Activated naive CD8-positive, alpha-beta T cell treated with anti-CD3 and anti-CD28 coated beads, Interleukin-2, amount 10 ng/mL, durations not matched to agents 7 days and 5 days (primary cell): ENCODE data around the gene VSIG10L2. TPM values are rescaled to one million over a fixed set of nuclear protein-coding genes. Genes with fewer than 3 reads are reported as not detected.

Source experiments
- ATAC-seq: fragments of 150-1000 bp; cut with Tn5 transposase; one replicate; pipeline ENCODE4 v1.10.0; 2021; ENCODE audit warnings: low read depth, moderate library complexity
- POLR2A ChIA-PET: fragments of 350-600 bp; sonication (Branson Sonifier 250); formaldehyde crosslinking; loops from one replicate; lab custom pipeline; 2021; ENCODE audit warnings: antibody characterized with exemption; lab: Charles Lee
- DNase-seq: peaks from one replicate; pipeline ENCODE4 v3.0.0; 2021
- H3K27ac Mint-ChIP-seq: one replicate; pipeline ENCODE4 v1.8.0; 2022; ENCODE audit warnings: mild to moderate bottlenecking, mixed read lengths
- H3K27me3 Mint-ChIP-seq: one replicate; pipeline ENCODE4 v1.8.0; 2022; ENCODE audit warnings: mild to moderate bottlenecking, moderate library complexity, mixed read lengths
- H3K36me3 Mint-ChIP-seq: one replicate; pipeline ENCODE4 v1.8.0; 2021; ENCODE audit warnings: mild to moderate bottlenecking, mixed read lengths
- H3K4me1 Mint-ChIP-seq: one replicate; pipeline ENCODE4 v1.8.0; 2021; ENCODE audit warnings: mixed read lengths
- H3K4me3 Mint-ChIP-seq: one replicate; pipeline ENCODE4 v1.8.0; 2022; ENCODE audit warnings: mild to moderate bottlenecking, moderate library complexity, mixed read lengths
- H3K9me3 Mint-ChIP-seq: one replicate; pipeline ENCODE4 v1.8.0; 2021; ENCODE audit warnings: mixed read lengths
- total RNA-seq, 2 experiments: library from RNA; stranded (reverse); gene quantifications; one replicate each; pipeline ENCODE4 v1.2.3, GENCODE V29; 2021

The VSIG10L2 gene
- total RNA-seq, 2 experiments from 2014 or later, result not detected

DNA sequence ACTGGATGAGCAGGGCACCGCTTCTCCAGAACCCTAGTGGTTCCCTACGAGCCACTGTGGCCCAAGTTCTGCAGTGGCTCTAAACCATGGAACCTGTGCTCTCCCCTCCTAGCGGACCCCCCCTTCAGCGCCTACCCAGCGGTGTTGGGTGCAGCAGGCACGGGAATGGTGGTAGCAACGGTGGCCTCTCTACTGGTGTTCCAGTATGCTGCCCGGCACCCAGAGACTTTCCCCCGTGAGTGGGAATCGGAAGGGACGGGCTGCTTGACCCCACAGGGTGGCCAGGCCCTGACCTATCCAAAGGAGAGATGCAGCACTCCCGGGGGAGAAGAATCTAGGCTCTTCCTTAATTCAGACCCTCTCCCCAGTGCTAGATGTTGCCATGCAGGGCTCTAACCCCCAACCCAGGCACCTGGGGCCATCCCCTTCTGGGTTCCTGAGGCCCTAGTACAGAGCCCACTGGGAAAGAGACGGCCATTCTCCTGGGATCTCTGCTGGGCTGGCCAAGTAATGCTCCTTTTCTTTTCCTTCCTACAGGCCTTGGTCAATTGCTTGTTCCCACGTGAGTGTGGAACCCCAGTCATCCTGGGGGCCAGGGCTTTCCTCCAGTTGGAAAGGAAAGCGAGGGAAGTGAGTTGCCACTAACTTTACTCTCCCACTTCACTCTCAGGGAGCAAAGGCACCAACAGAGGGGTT lies 9.2 kb downstream of the VSIG10L2 start:
- no peak for DNase-seq
- no peak for ATAC-seq
- H3K36me3 Mint-ChIP-seq, result no peaks in the 10 kb centered on the region
- H3K9me3 Mint-ChIP-seq, result no peaks in the 10 kb centered on the region
- H3K27me3 Mint-ChIP-seq, result no peaks in the 10 kb centered on the region
- POLR2A ChIA-PET, result no interaction called here
- peaks cover 5% of the 10 kb centered on the region for H3K4me1 Mint-ChIP-seq
- no peak overlapping the region for H3K4me3 Mint-ChIP-seq
- H3K27ac Mint-ChIP-seq, result no peak overlapping the region

DNA sequence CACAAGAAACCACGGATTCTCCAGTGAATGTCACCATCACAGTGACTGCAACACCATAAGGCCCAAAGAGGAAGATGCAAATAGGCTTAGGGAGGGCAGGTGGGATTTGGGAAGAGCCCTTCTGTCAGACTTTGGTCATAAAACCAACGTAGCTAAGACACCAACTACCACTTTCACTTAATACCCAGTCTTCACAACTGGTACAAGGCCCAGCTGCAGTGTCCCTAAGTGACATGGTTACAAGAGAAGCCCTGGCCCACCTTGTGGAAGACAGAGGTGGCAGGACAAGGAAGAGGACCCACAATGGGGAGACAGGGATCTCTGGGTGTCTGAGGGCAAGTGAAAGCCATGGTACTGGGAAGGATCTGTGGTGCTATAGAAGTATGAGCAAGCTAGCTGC lies 10.0 kb downstream of the VSIG10L2 start:
- H3K36me3 Mint-ChIP-seq, result peaks cover 2% of the 10 kb centered on the region
- H3K4me1 Mint-ChIP-seq, result peaks cover 5% of the 10 kb centered on the region
- no peaks in the 10 kb centered on the region for H3K9me3 Mint-ChIP-seq
- no peak overlapping the region for H3K4me3 Mint-ChIP-seq
- H3K27me3 Mint-ChIP-seq, result no peaks in the 10 kb centered on the region
- POLR2A ChIA-PET, result no interaction called here
- no peak overlapping the region for H3K27ac Mint-ChIP-seq
- ATAC-seq, result no peak
- no peak for DNase-seq

DNA sequence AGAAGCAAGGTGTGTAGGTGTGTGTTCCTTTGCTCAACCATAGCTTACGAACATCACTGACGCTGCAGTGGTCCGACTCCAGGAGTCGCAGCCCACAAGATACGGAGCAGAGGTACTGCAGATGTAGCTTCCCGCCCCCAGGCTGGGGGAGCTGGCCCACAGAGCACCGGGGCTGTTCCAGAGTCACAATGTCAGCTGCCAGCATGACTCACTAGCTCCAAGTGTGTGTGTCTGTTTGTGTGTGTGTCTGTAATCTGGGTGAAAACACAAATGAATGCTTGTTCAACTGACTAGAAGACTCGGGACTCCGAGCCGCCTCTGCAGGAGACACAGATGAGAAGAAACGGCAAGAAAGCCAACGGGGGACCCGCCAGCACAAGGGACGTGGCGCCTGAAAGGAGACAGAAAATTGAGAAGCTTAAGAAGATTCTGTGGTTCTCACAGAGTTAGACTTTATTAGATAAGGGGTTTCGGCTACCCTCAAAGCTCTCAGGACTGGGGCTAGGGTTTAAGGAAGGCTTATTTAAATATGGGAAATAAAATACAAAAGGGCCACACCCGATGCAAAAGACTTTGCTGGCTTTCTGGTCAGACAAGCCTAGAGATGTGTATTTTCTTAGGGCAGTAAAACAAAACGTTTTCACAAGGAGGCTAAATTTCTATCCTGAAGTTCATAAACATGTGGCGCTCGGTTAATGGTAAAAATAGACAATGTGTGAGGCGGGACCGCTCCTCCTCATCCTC lies 10.7 kb downstream of the VSIG10L2 start:
- Mint-ChIP-seq H3K9me3 (no peaks in the 10 kb centered on the region), H3K27ac (no peak overlapping the region), H3K36me3 (peaks cover 3% of the 10 kb centered on the region), H3K4me3 (no peak overlapping the region), H3K4me1 (peaks cover 5% of the 10 kb centered on the region), H3K27me3 (no peaks in the 10 kb centered on the region)
- ATAC-seq, result no peak
- DNase-seq, result no peak
- POLR2A ChIA-PET, result no interaction called here

DNA sequence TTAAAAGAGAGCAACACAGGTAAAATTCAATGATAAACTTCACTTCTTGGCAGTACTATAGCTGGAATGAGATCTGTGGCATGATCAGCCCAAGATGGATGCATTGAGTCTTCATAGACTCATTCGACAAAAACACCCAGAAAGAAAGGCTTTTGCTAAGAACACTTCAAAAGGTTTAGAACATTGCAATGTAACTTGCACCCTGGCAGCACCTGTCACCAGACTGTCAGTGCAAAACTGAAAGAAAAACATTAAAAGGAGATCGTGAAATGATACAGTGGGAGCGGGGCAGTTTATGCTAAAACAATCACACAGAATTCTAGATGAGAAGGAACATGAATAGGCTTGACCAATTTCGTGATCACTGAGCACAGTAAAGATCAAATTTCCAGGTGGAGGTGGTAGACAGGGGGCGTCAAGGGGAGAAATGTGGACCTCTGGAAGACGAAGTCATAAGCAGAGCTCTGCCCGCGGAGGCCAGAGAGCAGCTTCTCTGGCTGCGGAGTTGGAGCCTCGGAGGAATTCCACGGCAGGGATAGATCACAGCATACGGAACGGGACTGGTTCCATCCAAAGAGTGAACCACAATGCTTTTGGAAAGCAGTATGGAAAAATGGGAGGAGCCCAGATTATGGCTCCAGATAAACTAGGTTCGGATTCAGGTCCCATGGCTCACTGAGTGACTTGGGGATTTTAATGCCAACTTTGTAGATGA lies 11.9 kb downstream of the VSIG10L2 start:
- Mint-ChIP-seq H3K36me3 (peaks cover 3% of the 10 kb centered on the region), H3K27ac (no peak overlapping the region), H3K4me1 (peaks cover 5% of the 10 kb centered on the region), H3K4me3 (peak overlapping the region; percentile 75), H3K9me3 (no peaks in the 10 kb centered on the region), H3K27me3 (no peaks in the 10 kb centered on the region)
- DNase-seq (no peak), ATAC-seq (no peak)
- POLR2A ChIA-PET, result no interaction called here

DNA sequence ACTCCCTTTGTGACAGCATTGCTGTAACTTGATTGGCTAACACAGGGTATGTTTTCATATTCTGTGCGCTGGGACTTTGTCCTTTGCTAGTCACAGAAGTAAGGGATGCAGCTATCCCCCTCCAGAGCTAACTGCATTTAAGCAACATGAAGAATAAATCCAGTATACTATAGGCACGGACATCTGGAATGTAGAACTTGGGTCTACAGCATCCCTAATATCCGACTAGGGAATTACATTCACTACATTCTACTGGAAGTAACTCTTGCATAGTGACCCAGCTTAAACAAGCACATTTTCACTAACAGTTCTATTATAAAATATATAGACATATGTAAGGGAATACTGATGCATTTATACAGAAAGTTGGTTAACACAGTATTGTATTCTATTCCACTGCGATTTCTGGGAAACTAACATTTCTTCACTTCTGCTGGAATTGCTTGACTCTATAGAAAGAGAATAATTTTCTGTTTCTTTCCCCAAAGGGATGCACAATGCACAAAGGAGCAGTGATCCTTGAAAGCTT lies 13.1 kb downstream of the VSIG10L2 start:
- POLR2A ChIA-PET, result no interaction called here
- Mint-ChIP-seq H3K27me3 (no peaks in the 10 kb centered on the region), H3K4me1 (peaks cover 5% of the 10 kb centered on the region), H3K4me3 (no peak overlapping the region), H3K27ac (no peak overlapping the region), H3K9me3 (no peaks in the 10 kb centered on the region), H3K36me3 (peaks cover 3% of the 10 kb centered on the region)
- DNase-seq (no peak), ATAC-seq (no peak)

DNA sequence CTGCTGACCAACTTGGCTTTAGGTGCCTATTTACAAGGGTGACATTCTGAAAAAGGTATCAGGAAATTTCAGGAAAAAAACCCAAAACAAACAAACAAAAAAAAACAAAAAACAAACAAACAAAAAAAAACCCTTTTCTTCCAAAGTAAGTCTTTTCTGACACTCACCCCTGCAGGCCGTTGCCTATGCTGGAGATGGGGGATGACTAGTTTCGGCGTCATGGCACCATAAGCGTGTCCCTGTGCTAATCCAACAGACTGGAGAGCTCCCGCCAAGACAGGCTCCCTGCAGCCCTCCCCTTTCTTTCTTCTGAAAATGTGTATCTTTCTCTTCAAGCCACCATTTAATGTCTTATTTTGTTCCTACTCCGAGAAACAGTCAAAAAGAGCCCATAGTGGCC lies 13.7 kb downstream of the VSIG10L2 start:
- Mint-ChIP-seq H3K27me3 (no peaks in the 10 kb centered on the region), H3K36me3 (peaks cover 3% of the 10 kb centered on the region), H3K9me3 (no peaks in the 10 kb centered on the region), H3K27ac (no peak overlapping the region), H3K4me1 (peaks cover 5% of the 10 kb centered on the region), H3K4me3 (no peak overlapping the region)
- DNase-seq (no peak), ATAC-seq (no peak)
- POLR2A ChIA-PET, result no interaction called here

DNA sequence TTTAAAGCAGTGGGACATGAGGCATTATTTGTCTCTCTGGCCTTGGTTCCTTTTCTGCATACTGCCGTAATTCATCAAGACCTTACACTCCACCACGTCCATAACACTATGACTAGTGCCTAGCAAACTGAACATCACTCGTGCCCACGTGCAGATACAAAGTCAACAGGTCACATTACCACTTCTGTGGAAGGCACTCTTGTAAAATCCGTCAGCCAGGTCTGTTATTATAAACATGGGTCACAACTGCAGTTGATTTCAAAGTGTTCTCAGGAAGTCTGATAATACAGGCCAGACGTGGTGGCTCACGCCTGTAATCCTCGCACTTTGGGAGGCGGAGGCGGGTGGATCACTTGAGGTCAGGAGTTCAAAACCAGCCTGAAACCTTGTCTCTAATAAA lies 14.1 kb downstream of the VSIG10L2 start:
- ATAC-seq (no peak), DNase-seq (no peak)
- Mint-ChIP-seq H3K27me3 (no peaks in the 10 kb centered on the region), H3K9me3 (no peaks in the 10 kb centered on the region), H3K27ac (no peak overlapping the region), H3K36me3 (peaks cover 3% of the 10 kb centered on the region), H3K4me3 (no peak overlapping the region), H3K4me1 (peaks cover 5% of the 10 kb centered on the region)
- POLR2A ChIA-PET, result no interaction called here

DNA sequence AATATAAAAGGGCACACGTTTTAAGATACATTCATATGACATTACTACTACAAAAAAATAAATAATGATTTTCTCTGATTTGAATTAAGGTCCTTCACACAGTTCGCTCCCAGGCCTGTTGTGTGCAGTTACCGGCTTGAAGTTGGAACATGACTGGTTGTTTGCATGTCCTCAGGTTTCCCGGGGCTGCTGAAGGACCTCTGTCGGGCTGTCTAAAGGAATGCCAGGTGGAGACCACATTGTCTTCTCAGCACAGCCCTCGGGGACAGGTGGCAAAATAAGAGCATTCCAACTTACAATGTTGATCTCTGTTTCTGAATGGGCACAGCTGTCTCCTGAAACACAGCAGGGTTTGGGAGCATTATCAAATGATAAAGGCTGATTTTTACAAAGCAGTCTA lies 14.9 kb downstream of the VSIG10L2 start:
- no peak overlapping the region for H3K4me3 Mint-ChIP-seq
- H3K4me1 Mint-ChIP-seq, result peaks cover 5% of the 10 kb centered on the region
- POLR2A ChIA-PET, result no interaction called here
- no peak overlapping the region for H3K27ac Mint-ChIP-seq
- no peak for ATAC-seq
- no peaks in the 10 kb centered on the region for H3K9me3 Mint-ChIP-seq
- no peaks in the 10 kb centered on the region for H3K27me3 Mint-ChIP-seq
- peaks cover 3% of the 10 kb centered on the region for H3K36me3 Mint-ChIP-seq
- no peak for DNase-seq

DNA sequence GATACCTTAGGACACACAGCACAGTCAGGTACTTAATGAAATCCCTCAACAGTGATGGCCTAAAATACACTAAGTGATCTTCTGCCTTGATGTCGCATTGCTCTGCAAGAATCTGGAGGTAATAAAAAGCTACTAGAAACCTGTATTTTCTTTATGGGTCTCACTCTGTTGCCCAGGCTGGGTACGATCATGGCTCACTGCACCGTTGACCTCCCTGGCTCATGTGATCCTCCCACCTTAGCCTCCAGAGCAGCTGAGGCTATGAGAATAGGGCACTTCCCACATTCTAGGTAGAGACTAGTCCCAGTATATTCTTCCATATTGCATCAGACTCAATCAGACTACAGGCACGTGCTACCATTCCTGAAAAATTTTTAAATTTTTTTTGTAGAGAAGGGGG lies 21.7 kb downstream of the VSIG10L2 start:
- Mint-ChIP-seq H3K9me3 (no peaks in the 10 kb centered on the region), H3K4me3 (no peak overlapping the region), H3K4me1 (no peaks in the 10 kb centered on the region), H3K27ac (no peak overlapping the region), H3K27me3 (peaks cover 3% of the 10 kb centered on the region), H3K36me3 (no peaks in the 10 kb centered on the region)
- POLR2A ChIA-PET, result no interaction called here
- ATAC-seq (no peak), DNase-seq (no peak)

DNA sequence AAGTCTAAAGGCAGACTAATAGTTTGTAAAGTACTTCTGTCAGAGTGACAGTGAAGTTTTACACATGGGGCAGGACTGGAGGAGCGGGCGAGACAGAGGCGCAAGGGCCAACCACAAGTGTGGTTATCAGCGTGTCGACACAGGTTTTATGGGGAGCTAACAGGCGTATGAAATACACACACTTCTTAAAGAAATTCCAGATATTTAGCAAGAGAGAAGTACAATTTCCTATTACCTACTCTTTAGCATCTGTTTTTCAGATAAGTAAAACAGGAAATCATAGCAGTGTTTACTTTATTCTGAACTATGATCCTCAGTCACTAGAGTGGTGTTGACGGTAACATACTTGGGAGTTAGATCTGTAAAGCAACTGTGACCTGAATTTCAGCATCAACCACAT lies 22.5 kb downstream of the VSIG10L2 start:
- DNase-seq (no peak), ATAC-seq (no peak)
- H3K9me3 Mint-ChIP-seq, result no peaks in the 10 kb centered on the region
- H3K27ac Mint-ChIP-seq, result no peak overlapping the region
- H3K4me1 Mint-ChIP-seq, result no peaks in the 10 kb centered on the region
- peaks cover 5% of the 10 kb centered on the region for H3K27me3 Mint-ChIP-seq
- H3K4me3 Mint-ChIP-seq, result no peak overlapping the region
- POLR2A ChIA-PET, result no interaction called here
- no peaks in the 10 kb centered on the region for H3K36me3 Mint-ChIP-seq

DNA sequence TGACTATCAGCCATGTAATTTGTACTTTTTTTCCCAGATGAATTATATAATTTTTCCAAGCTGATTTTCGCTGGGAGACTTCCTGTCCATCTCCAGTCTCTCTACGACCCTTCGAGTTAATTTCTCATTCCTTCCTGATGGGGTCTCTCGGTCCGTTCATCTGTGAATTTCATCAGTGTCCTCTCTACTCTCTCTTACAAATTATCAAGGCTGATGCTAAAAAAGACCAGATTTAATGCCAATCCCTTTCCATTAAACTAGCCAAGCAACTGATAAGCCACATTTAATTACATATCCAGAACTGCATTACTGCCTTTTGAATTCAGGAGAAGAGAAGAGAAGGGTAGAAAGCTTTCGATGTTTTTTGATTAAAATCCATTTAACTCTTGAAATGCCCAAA lies 25.8 kb downstream of the VSIG10L2 start:
- no peaks in the 10 kb centered on the region for H3K4me1 Mint-ChIP-seq
- no peaks in the 10 kb centered on the region for H3K36me3 Mint-ChIP-seq
- peaks cover 5% of the 10 kb centered on the region for H3K27me3 Mint-ChIP-seq
- H3K9me3 Mint-ChIP-seq, result no peaks in the 10 kb centered on the region
- DNase-seq (no peak), ATAC-seq (no peak)
- POLR2A ChIA-PET, result no interaction called here
- H3K27ac Mint-ChIP-seq, result no peak overlapping the region
- H3K4me3 Mint-ChIP-seq, result no peak overlapping the region

DNA sequence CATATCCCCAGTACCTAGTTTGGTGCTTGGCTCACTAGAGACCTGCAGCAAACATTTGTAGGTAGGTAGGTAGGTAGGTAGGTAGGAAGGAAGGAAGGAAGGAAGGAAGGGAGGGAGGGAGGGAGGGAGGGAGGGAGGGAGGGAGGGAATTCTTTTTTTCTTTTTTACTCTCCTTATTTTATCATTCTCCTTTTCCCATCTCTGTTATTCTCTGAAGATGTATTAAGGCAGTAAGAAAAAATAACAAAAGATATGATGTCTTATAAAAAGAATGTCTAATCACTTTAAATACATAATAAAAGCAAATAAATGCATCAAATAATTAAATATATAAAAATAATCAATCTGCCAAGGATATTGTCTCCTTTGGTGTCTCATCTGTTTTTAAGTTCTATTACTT lies 28.4 kb downstream of the VSIG10L2 start:
- H3K9me3 Mint-ChIP-seq, result no peaks in the 10 kb centered on the region

DNA sequence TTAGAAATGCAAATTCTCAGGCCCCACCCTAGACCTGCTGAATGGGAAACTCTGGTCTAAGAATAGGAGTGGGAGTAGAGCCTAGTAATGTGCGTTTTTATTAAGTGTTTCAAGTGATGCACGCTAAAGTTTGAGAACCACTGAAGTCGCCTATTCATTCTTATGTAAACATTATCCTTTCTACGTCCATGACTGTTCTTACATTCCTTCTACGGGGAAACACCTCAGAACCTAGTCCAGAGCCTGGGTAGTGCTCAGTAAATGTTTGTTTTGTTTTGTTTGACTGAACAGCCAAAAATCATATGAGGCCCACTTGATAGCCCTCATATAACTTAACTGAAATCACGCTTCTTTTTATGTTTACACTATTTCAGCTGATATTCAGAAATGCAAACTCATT lies 29.8 kb downstream of the VSIG10L2 start:
- DNase-seq (no peak), ATAC-seq (no peak)
- peaks cover 2% of the 10 kb centered on the region for H3K4me1 Mint-ChIP-seq
- peaks cover 2% of the 10 kb centered on the region for H3K27me3 Mint-ChIP-seq
- no peak overlapping the region for H3K4me3 Mint-ChIP-seq
- POLR2A ChIA-PET, result no interaction called here
- H3K27ac Mint-ChIP-seq, result no peak overlapping the region
- no peaks in the 10 kb centered on the region for H3K9me3 Mint-ChIP-seq
- H3K36me3 Mint-ChIP-seq, result no peaks in the 10 kb centered on the region

More for the DNA sequence above, 28.4 kb downstream of the VSIG10L2 start:
- Mint-ChIP-seq H3K27ac (no peak overlapping the region), H3K4me1 (no peaks in the 10 kb centered on the region), H3K4me3 (no peak overlapping the region), H3K27me3 (peaks cover 2% of the 10 kb centered on the region), H3K36me3 (no peaks in the 10 kb centered on the region)
- no peak for DNase-seq
- no peak for ATAC-seq
- POLR2A ChIA-PET, result no interaction called here
